GM19397 (cell line): ENCODE measurements around the gene ATP13A2.

Experiments used
- ATAC-seq: cut with Tn5 transposase; IDR thresholded peaks from one replicate; pipeline ENCODE4 v1.9.1; 2021; ENCODE audit warnings: mild to moderate bottlenecking, moderate library complexity; ENCODE audit not compliant: unreplicated experiment

Gene ATP13A2

DNA sequence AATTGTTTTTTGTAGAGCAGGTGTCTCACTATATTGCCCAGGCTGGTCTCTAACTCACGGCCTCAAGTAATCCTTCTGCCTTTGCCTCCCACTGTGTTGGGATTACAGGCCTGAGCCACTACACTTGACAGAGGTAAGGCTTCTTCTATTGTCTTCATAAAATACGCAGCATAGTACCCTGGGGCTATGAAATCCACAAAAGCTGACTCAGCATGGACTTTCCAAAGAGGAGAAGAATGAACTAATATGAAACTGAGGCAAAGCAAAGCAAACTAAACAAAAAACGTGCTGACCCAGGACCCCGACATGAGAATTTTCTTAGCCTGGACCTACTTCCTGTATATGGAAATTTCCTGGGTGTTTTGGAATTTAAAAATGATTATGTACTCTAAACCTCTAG, 18.5 kb upstream of the ATP13A2 start:
- ATAC-seq: no peak

DNA sequence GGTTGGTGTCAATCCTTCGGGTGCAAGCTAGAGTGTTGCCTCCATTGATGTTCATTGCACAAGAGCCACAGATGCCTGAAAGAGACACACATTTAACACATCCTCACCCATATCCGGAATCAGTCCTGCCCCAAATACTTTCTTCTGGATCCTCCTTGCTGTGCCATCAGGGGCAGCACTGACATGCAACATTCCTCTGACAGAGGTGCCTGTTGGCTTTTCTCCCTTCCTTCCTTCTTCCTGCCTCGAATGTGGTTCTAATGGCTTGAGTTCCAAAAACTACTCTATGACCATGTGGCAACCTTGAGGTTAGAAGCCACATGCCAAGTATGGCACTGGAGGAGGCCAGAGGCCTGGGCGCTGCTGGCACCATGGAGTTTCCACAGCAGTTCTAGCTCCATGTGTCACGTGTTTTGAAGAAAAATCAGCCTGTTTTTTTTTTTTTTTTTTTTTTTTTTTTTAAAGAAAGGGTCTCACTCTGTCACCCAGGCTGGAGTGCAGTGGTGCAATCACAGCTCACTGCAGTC, 17.0 kb upstream of the ATP13A2 start:
- no peak for ATAC-seq

DNA sequence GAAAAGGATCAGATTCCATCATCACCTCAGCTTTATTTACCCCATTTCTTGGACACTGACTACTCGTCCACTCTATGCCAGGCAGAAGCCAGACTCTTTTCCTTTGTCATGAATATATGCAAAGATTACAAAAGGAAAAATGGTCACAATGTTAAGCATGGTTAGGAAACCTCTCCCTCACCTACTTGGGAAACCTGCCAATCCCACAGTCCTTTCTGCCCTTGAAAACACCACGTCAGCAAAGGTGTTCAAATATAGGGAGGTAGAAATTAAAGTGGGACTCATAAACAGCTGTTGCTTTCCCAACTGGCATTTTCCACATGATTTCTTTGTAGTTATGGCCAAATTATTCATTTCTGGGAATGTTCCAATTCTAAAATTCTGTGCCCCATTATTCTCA, 16.2 kb upstream of the ATP13A2 start:
- no peak for ATAC-seq

- no peak for ATAC-seq
Observed at GRCh38 chr1:17027403-17027802, 15.7 kb upstream of the ATP13A2 start.

DNA sequence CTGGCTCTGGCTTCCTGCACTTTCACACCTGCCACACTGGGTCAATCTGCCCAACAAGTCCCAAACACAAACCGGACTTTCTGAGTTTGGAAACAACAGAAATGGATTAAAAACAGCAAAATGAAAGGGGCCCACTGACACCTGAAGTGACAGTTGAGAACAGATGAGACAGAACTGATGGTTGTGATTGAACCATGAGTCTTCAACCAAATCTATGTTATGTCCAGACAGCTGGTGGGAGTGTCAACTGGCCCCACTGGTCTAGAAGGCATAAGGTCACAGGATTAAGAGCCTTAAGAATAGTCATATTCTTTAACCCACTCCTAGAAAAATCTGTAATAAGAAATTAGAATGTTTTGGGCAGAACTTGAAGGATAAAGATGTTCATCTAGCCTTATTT, 13.0 kb upstream of the ATP13A2 start:
- ATAC-seq: no peak

GRCh38 chr1:17023573-17023972, 11.8 kb upstream of the ATP13A2 start:
- no peak for ATAC-seq

- ATAC-seq: no peak
Observed at GRCh38 chr1:17023102-17023501, 11.4 kb upstream of the ATP13A2 start.

DNA sequence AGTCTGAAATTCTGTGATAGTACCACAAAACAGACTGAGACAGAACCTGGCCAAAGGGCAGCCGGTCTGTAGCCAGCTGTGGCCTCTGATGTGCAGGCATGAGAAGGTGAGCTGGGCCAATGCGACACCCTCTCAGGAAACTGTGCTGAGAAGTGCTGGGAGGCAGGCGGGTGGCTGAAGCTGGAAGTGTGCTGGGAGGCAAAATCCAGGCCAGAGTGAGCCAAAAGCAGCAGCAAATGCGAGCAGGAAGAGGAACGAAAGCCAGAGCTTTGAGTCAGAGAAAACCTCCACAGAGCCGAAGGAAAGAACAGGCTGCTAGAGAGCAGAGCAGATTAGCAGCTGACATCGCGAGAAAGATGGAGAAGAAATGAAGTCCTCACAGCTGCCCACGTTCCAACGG, 10.2 kb upstream of the ATP13A2 start:
- no peak for ATAC-seq

GRCh38 chr1:17020502-17020901, 8.8 kb upstream of the ATP13A2 start:
- ATAC-seq: no peak

- ATAC-seq: no peak
Observed at GRCh38 chr1:17018849-17019248, 7.1 kb upstream of the ATP13A2 start.

GRCh38 chr1:17017435-17017834, 5.7 kb upstream of the ATP13A2 start:
- ATAC-seq: no peak

GRCh38 chr1:17016317-17016661, 4.6 kb upstream of the ATP13A2 start:
- ATAC-seq: no peak

DNA sequence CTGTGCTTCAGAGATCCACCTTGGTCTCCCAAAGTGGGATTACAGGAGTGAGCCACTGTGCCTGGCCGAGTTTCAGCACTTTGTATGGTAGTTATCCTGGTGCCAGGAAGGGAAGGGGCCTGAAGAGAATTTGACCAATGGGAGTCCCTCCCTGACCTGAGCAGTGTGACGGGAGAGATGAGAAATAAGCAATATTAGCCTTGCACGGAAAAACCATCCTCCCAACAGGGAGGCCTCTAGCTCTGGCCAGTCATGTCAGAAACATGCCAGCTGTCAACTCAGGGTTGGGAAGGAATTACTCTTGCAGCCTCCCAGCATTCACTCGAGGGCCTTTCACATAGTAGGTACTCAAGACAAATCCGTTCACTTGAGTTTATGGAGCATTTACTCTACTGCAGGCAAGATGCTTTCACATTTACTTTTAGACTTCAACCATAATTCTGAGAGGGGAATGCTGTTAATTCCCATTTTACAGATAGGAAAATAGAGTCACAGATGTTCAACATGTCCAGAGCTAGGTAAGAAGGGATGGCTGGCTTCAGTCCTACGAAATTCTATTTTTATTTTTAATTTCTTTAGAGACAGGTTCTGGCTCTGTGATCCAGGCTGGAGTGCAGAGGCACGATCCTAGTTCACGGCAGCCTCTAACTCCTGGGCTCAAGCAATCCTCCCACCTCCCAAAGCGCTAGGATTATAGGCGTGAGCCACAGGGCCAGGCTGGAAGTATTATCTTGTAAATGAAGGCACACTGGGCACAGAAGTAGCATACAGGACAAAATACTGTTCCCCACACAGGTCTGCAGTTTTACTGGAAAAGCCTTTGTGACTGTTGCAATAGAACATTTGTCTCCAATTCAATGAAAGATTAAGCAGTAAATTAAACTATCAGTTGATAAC, 3.2 kb upstream of the ATP13A2 start:
- ATAC-seq: no peak

DNA sequence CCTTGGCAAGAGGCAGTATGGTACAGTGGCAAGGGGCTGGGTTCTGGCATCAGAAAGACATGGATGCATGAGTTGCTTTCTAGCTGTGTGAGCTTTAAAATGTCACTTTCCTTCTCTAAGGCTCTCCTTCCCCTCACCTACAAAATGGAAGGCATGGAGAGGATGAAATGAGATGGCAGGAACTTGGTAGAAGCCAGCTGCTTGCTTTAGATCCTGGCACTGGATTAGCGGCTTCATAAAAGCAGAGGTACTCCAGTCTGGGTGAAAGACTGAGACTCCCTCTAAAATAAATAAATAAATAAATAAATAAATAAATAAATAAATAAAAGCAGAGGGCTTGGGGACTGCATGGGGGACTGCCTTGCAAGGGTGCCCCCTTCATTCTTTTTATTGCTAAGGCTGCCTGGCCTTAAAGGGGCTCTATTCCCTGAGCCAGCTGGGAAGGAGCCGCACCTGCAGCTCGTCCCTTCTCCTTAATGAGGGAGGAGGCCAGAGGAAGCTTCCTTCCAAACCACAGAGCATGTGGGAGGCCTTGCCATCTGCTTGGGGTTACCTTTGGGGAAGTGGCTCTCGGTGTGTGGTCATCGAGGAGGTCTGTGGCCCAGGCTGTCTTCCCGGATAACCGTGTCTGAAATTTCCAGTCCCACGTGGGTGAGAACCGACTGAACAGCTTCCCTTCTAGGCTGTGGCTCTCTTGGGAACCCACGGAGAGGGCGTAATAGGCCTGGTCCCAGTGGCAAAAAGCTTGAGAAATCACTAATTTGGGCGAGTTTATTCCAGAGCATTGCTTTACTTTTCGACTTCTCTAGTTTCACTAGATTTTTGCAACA, 2.0 kb upstream of the ATP13A2 start:
- ATAC-seq: no peak

DNA sequence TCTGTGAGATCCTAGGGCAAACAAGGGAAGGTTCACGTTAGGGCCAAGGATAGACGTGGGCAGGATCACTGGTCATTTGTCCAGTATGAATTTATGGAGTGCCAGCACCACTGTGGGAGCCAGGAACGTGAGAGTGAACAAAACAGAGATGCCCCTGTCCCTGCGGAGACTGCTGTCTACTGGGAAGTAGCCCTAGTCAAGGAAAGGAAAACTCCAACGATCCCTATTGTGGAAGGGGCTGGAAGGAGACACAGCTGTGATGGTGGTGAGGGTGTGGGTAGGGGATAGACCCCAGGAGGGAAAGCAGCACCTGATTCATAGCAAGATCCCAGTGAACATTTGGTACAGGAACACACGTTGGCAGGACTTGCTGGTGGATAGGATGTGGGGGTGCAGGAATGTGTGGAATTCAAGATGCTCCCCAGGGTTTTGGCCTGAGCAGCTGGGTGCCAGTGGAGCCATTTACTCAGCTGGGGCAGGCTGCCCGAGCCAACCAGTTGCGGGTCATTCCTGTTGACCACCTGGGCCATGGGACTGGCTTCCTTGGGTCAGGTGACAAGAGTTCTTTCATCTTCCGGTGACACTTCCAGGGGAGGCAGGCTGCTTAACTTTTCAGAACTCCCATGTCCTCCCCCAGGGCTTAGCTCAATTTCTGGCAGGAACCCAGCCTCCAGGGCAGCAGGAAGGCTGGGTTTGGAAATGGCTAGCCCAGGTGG, 1.2 kb upstream of the ATP13A2 start:
- no peak for ATAC-seq

DNA sequence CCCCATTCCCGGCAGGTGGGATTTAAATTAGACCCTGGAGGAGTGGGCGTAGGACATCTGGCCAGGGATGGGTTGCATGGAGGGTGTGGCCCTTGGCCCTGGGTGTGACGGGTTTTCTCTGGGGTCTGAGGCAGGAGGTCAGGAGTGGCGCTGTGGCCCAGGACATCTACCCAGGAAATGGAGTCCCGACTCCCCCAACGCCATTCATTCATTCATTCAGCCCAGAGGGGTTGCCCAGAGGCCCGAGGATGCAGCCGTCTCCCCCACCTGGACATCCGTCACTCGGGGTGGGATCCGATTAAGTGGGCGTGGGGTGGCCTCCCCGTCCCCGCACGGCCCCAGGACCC, 663 bp downstream of the ATP13A2 start:
- ATAC-seq: no peak

DNA sequence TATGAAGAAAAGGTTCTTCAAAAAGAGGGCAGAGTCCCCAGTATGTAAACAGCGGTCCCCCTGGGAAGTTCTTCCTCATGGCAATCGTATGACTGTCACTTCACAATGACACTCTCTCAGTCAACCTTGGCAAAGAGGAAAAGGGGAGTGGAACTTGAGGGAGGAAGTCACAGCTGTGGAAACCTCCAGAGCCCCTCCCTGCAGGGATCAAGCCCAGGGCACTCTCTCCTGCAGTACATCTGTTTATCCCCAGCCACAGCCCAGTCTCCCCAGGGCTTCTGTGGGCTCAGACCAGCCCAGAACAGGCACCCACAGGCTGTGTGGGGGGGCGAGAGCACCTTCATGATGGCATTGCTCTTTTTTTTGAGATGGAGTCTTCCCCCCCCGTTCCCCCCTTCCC, 2.0 kb downstream of the ATP13A2 start:
- ATAC-seq: no peak

DNA sequence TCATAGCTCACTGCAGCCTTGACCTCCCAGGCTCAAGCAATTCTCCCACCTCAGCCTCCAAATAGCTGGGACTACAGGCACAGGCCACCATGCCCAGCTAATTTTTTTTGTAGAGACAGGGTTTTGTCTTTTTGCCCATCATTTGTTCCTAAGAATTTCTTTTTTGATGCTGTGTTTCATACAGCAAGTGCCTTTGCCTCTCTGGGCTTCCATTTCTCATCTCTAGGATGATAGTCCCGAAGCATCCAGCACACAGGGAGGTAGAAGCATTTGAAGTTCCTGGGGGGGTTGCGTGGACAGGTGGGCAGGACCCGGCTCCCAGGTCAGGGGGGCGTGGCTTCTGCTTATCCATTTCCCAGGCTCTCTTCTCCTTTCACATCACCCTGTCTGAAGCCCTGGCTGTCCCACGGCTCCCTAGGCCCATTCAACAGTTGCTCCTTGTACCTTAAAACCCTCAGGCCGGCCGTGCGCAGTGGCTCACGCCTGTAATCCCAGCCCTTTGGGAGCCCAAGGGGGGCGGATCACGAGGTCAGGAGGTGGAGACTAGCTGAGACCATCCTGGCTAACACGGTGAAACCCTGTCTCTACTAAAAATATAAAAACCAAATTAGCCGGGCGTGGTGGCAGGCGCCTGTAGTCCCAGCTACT, 3.4 kb downstream of the ATP13A2 start:
- ATAC-seq: no peak

- ATAC-seq: no peak
Observed at GRCh38 chr1:17007121-17007520, 4.6 kb downstream of the ATP13A2 start.

- no peak for ATAC-seq
Observed at GRCh38 chr1:17005365-17005740, 6.4 kb downstream of the ATP13A2 start.
